GM12891 (cell line): ENCODE data around the gene KCNS1.

Experiments
- POLR2A ChIP-seq: IDR thresholded peaks from 2 replicates; pipeline ENCODE4 v1.6.1; 2011; ENCODE audit warnings: low read depth, low read length, control low read depth
- POLR2AphosphoS5 ChIP-seq: IDR thresholded peaks from 2 replicates; pipeline ENCODE4 v1.6.1; 2011; ENCODE audit warnings: low read depth, low read length, control low read depth
- POU2F2 ChIP-seq: IDR thresholded peaks from 2 replicates; pipeline ENCODE4 v1.6.1; 2011; ENCODE audit warnings: low read depth, mild to moderate bottlenecking, control low read depth, low read length, moderate library complexity
- SPI1 ChIP-seq: IDR thresholded peaks from 2 replicates; pipeline ENCODE4 v1.6.1; 2011; ENCODE audit warnings: low read depth, low read length, control low read depth
- TAF1 ChIP-seq: IDR thresholded peaks from 2 replicates; pipeline ENCODE4 v1.6.1; 2011; ENCODE audit warnings: low read depth, low read length, control low read depth

GRCh38 chr20:45052698-45053429, 48.1 kb downstream of the KCNS1 start:
- TF ChIP-seq SPI1, result 0 out of 2 replicates have a peak, but pooled peaks have one; percentile 16
- TF ChIP-seq POLR2A, result no peak
- TF ChIP-seq POLR2AphosphoS5, result no peak
- TF ChIP-seq TAF1, result no peak
- no peak for TF ChIP-seq POU2F2
